Activated CD8-positive, alpha-beta T cell treated with anti-CD3 and anti-CD28 coated beads, Interleukin-2, amount 10 ng/mL, durations not matched to agents 7 days and 5 days (primary cell): ENCODE data around the gene NRP1. TPM values are rescaled to one million over a fixed set of nuclear protein-coding genes. Genes with fewer than 3 reads are reported as not detected.

Source experiments
- ATAC-seq: fragments of 150-1000 bp; cut with Tn5 transposase; one replicate; pipeline ENCODE4 v1.10.0; 2021; ENCODE audit warnings: moderate library complexity
- CTCF ChIA-PET: fragments of 350-600 bp; sonication (Branson Sonifier 250); formaldehyde crosslinking; loops from one replicate; lab custom pipeline; 2021; ENCODE audit warnings: antibody characterized with exemption; lab: Charles Lee
- POLR2A ChIA-PET: fragments of 350-600 bp; sonication (Branson Sonifier 250); formaldehyde crosslinking; loops from one replicate; lab custom pipeline; 2021; ENCODE audit warnings: antibody characterized with exemption; lab: Charles Lee
- DNase-seq: peaks from one replicate; pipeline ENCODE4 v3.0.0-alpha.2; 2020
- H3K27ac Mint-ChIP-seq: one replicate; pipeline ENCODE4 v1.8.0; 2021; ENCODE audit warnings: mild to moderate bottlenecking, mixed read lengths
- H3K27me3 Mint-ChIP-seq: one replicate; pipeline ENCODE4 v1.8.0; 2021; ENCODE audit warnings: low read depth, mixed read lengths
- H3K36me3 Mint-ChIP-seq: one replicate; pipeline ENCODE4 v1.8.0; 2021; ENCODE audit warnings: low read depth, mixed read lengths
- H3K4me1 Mint-ChIP-seq: one replicate; pipeline ENCODE4 v1.8.0; 2021; ENCODE audit warnings: low read depth, mixed read lengths
- H3K4me3 Mint-ChIP-seq: one replicate; pipeline ENCODE4 v1.8.0; 2021; ENCODE audit warnings: mild to moderate bottlenecking, mixed read lengths
- H3K9me3 Mint-ChIP-seq: one replicate; pipeline ENCODE4 v1.8.0; 2022; ENCODE audit warnings: mixed read lengths; ENCODE audit not compliant: insufficient read depth
- total RNA-seq, 2 experiments: library from RNA; stranded (reverse); gene quantifications; one replicate each; pipeline ENCODE4 v1.2.3, GENCODE V29; 2021

NRP1 gene
- total RNA-seq, 2 experiments from 2014 or later = 0.11 to 0.23 TPM

DNA sequence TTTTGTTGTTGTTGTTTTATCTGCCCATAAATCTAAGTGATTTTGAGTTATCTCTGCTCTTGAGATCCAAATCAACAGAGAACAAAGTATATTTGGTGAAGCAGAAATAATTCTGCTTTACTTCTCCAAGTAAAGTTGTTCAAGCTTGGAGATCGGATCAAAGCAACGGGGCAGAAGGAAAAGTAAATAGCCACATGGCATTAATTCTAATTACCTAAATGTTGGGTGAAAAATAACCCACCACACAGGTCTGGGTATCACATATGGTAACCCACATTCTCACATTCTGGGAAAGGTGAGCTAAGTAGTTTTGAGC, 3.1 kb downstream of the NRP1 start:
- peaks cover 20% of the 10 kb centered on the region for H3K4me1 Mint-ChIP-seq
- no peaks in the 10 kb centered on the region for H3K36me3 Mint-ChIP-seq
- no peak overlapping the region for H3K27ac Mint-ChIP-seq
- DNase-seq (no peak), ATAC-seq (no peak)
- H3K27me3 Mint-ChIP-seq = peaks cover 66% of the 10 kb centered on the region
- no peak overlapping the region for H3K4me3 Mint-ChIP-seq
- POLR2A ChIA-PET = no interaction called here
- CTCF ChIA-PET = interaction anchor here (0.8 to 3.3 kb wide), 7 partner anchors 9 to 1306 kb away, joined by 3 to 27 read pairs (median 5); no protein-coding TSS in a partner anchor
- no peaks in the 10 kb centered on the region for H3K9me3 Mint-ChIP-seq

DNA sequence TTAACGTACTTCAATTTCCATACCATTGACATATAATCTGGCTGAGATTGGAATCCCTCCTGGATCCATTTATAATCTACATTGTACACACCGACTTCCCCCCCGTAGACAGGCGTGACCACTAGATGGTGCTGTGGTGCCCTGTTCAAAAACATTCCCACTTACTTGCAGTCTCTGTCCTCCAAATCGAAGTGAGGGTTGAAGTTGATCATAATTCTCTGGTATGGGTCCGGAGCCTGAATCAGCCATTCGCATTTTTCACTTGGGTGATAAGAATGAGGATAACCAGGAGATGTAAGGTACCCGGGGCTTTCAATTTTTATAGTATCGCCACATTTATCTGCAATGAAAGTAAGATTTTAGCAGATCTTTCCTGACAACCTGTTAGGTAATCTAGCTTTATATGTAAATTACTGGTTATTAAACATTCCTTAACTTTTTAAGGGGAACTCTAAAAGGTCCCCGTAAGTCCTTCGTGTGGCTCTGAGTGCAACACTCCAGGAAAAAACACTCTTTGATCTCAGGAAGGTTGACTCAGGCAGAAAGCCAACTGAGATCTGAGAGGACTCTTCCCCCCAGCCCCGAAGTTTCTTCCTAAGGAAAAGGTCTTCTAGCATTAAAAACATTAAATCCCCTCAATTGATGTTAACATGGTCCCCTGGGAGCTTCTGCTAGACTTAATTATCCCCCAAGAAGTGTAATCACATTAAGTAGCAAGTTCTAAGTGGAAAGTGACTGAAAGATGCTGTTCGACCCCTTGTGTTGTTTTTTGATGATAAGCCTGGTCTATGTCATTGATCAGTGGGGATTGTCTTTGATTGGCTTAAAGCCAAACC, 3.7 kb downstream of the NRP1 start:
- H3K4me3 Mint-ChIP-seq = no peak overlapping the region
- CTCF ChIA-PET = interaction anchor here (0.8 to 3.3 kb wide), 8 partner anchors 9 to 1307 kb away, joined by 3 to 27 read pairs (median 4); no protein-coding TSS in a partner anchor
- no peak overlapping the region for H3K27ac Mint-ChIP-seq
- ATAC-seq (peak; percentile 59), DNase-seq (peak; percentile 82)
- POLR2A ChIA-PET = no interaction called here
- no peaks in the 10 kb centered on the region for H3K9me3 Mint-ChIP-seq
- H3K36me3 Mint-ChIP-seq = no peaks in the 10 kb centered on the region
- peaks cover 20% of the 10 kb centered on the region for H3K4me1 Mint-ChIP-seq
- H3K27me3 Mint-ChIP-seq = peaks cover 61% of the 10 kb centered on the region

- ChIA-PET POLR2A (no interaction called here), CTCF (no interaction called here)
- H3K4me1 Mint-ChIP-seq = peaks cover 20% of the 10 kb centered on the region
- H3K27me3 Mint-ChIP-seq = peaks cover 57% of the 10 kb centered on the region
- H3K9me3 Mint-ChIP-seq = no peaks in the 10 kb centered on the region
- no peak for DNase-seq
- ATAC-seq = no peak
- H3K4me3 Mint-ChIP-seq = no peak overlapping the region
- H3K27ac Mint-ChIP-seq = no peak overlapping the region
- no peaks in the 10 kb centered on the region for H3K36me3 Mint-ChIP-seq
These were observed 5.3 kb downstream of the NRP1 start for GRCh38 chr10:33329178-33329577.

DNA sequence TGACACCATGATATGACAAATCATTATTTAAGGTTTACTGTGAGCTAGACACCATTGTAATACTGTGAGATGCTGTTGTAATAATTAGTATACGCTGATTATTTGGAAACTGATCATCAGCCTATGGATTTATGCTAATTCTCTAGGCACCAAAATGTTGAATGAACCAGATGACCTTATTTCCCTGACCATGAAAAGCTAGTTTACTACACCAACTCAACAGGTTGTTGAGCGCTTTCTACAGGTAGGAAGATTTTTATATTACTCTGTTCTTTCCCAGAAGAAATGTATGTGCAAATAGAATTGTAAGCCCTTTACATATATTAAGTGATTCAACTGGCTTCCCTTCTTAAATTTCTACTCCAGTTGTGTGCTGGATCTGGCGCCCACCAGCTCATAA, 6.2 kb downstream of the NRP1 start:
- H3K36me3 Mint-ChIP-seq = no peaks in the 10 kb centered on the region

GRCh38 chr10:33327751-33328150, 6.7 kb downstream of the NRP1 start:
- peaks cover 11% of the 10 kb centered on the region for H3K4me1 Mint-ChIP-seq
- no peak overlapping the region for H3K27ac Mint-ChIP-seq
- POLR2A ChIA-PET = no interaction called here
- H3K9me3 Mint-ChIP-seq = no peaks in the 10 kb centered on the region
- no peaks in the 10 kb centered on the region for H3K36me3 Mint-ChIP-seq
- no peak overlapping the region for H3K4me3 Mint-ChIP-seq
- ATAC-seq (no peak), DNase-seq (no peak)
- H3K27me3 Mint-ChIP-seq = peaks cover 46% of the 10 kb centered on the region
- CTCF ChIA-PET = interaction anchor here (1.0 to 1.7 kb wide), 2 partner anchors 135 to 1311 kb away, joined by 5 read pairs; no protein-coding TSS in a partner anchor

More for the DNA sequence above, 6.2 kb downstream of the NRP1 start:
- ChIA-PET CTCF (interaction anchor here (1.0 to 1.7 kb wide), 2 partner anchors 135 to 1310 kb away, joined by 5 read pairs; no protein-coding TSS in a partner anchor), POLR2A (no interaction called here)
- ATAC-seq (no peak), DNase-seq (no peak)
- Mint-ChIP-seq H3K4me3 (no peak overlapping the region), H3K4me1 (peaks cover 12% of the 10 kb centered on the region), H3K9me3 (no peaks in the 10 kb centered on the region), H3K27me3 (peaks cover 51% of the 10 kb centered on the region), H3K27ac (no peak overlapping the region)

- ATAC-seq = no peak
- Mint-ChIP-seq H3K27me3 (peaks cover 38% of the 10 kb centered on the region), H3K27ac (no peak overlapping the region), H3K36me3 (no peaks in the 10 kb centered on the region), H3K9me3 (no peaks in the 10 kb centered on the region), H3K4me1 (peaks cover 11% of the 10 kb centered on the region), H3K4me3 (no peak overlapping the region)
- ChIA-PET CTCF (no interaction called here), POLR2A (no interaction called here)
- DNase-seq = no peak
These were observed 7.5 kb downstream of the NRP1 start for GRCh38 chr10:33326933-33327332.

DNA sequence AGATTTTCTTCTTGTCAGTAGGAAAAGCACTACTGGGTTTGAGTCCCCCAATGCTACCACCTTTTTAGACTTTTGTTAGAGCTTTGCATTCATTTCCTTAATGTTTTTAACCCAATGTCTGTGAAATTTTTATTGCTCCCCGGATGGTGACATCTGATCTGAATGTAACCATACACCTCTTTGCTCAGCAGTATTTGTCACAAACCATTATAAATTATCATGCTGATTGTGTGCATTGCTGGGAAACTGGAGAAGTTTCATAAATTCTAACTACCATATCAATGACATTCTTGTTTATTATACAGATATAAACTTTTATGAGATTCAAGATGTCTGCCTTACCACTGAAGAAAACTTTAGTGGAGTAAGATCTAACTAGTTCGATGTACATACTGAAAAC, 8.5 kb downstream of the NRP1 start:
- H3K9me3 Mint-ChIP-seq = no peaks in the 10 kb centered on the region
- peaks cover 31% of the 10 kb centered on the region for H3K27me3 Mint-ChIP-seq
- H3K4me3 Mint-ChIP-seq = no peak overlapping the region
- peaks cover 6% of the 10 kb centered on the region for H3K4me1 Mint-ChIP-seq
- ATAC-seq (no peak), DNase-seq (no peak)
- no peak overlapping the region for H3K27ac Mint-ChIP-seq
- POLR2A ChIA-PET = no interaction called here
- CTCF ChIA-PET = no interaction called here
- no peaks in the 10 kb centered on the region for H3K36me3 Mint-ChIP-seq

DNA sequence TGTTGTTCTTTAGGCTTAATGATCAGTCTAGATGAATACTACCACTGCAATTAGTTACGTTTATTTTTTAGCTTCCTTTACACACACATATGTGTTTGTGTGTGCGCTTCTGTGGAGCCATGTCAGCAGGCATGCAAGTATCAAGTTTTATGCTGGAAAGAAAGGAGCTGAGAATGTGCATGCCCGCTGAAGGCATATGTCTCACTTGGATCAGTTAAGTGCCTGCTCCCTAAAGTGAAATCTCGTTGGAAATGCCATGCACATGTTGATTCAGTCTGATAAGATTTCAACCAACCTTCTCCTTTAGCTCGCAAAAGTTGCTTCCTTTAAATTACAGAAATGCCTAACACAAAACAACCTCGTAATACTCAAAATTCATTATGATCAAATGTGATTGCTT, 10.7 kb downstream of the NRP1 start:
- ATAC-seq = no peak
- Mint-ChIP-seq H3K9me3 (no peaks in the 10 kb centered on the region), H3K4me3 (no peak overlapping the region), H3K36me3 (no peaks in the 10 kb centered on the region), H3K4me1 (no peaks in the 10 kb centered on the region), H3K27ac (no peak overlapping the region), H3K27me3 (peaks cover 18% of the 10 kb centered on the region)
- ChIA-PET POLR2A (no interaction called here), CTCF (interaction anchor here (0.6 kb wide), 1 partner anchor 10 kb away, joined by 3 read pairs; no protein-coding TSS in a partner anchor)
- DNase-seq = no peak

GRCh38 chr10:33321516-33321915, 13.0 kb downstream of the NRP1 start:
- no peak for ATAC-seq
- H3K4me3 Mint-ChIP-seq = no peak overlapping the region
- ChIA-PET CTCF (interaction anchor here (2.6 kb wide), 1 partner anchor 10 kb away, joined by 11 read pairs; no protein-coding TSS in a partner anchor), POLR2A (no interaction called here)
- DNase-seq = no peak
- H3K36me3 Mint-ChIP-seq = no peaks in the 10 kb centered on the region
- no peaks in the 10 kb centered on the region for H3K9me3 Mint-ChIP-seq
- H3K27ac Mint-ChIP-seq = no peak overlapping the region
- H3K27me3 Mint-ChIP-seq = peaks cover 7% of the 10 kb centered on the region
- H3K4me1 Mint-ChIP-seq = no peaks in the 10 kb centered on the region

DNA sequence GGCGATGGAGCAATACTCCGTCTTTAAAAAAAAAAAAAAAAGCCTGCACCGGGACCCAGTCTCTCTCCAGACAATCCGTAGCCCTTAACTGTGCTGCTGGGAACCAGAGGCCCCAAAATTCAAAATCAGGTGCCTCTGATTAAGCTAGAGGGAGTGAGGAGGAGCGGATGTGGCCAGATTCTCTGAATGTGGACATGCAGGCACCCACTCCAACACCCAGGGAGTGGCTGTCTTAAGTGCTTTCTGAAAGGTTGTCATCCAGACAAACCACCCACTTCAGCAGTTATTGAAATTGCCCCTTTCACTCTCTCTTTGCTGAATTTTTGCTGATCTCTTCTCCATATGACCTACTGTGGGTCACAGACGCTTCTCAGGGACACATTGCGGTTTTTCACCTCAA, 14.2 kb downstream of the NRP1 start:
- ChIA-PET POLR2A (no interaction called here), CTCF (no interaction called here)
- H3K27me3 Mint-ChIP-seq = peaks cover 2% of the 10 kb centered on the region
- H3K36me3 Mint-ChIP-seq = no peaks in the 10 kb centered on the region
- H3K4me3 Mint-ChIP-seq = no peak overlapping the region
- DNase-seq (no peak), ATAC-seq (no peak)
- H3K9me3 Mint-ChIP-seq = no peaks in the 10 kb centered on the region
- H3K27ac Mint-ChIP-seq = no peak overlapping the region
- H3K4me1 Mint-ChIP-seq = no peaks in the 10 kb centered on the region

- no peak for DNase-seq
- no peak overlapping the region for H3K4me3 Mint-ChIP-seq
These were observed 18.6 kb downstream of the NRP1 start for GRCh38 chr10:33315891-33316290.

DNA sequence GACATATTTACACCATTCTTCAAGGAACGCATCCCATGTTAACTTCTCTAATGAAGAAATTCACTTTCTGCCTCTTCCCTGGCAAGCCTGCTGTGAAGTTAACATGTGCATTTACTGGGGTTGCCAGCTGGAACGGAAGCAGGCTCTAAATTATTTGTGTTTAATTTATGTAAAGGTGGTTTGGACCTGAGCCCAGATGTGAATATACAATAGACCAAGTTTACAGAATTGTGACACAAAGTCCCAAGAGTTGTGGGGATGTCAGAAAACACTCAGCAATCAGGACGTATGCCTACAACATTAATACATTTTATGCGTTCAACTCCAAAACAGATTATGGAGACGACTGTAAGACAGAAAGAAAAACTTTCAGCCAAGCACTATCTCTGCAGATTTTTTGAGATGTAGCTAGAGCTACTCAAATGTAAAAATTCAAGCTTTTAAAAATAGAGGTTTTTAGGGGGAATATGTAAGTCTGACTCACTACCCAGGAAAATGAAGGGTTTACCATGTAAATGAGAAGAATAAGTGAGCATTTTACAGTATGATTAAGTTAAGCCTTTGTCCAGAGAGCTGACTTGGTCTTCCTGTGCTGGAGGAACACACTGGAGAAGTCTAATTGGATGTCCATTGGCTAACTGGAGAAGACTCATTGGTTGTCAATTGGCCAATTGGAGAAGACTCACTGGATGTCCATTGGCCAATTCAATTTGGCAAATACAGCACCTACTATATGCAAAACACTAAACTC, 19.5 kb downstream of the NRP1 start:
- no peak for ATAC-seq
- H3K36me3 Mint-ChIP-seq = no peaks in the 10 kb centered on the region
- no peak for DNase-seq
- no peak overlapping the region for H3K4me3 Mint-ChIP-seq
- peaks cover 3% of the 10 kb centered on the region for H3K27me3 Mint-ChIP-seq
- POLR2A ChIA-PET = no interaction called here
- CTCF ChIA-PET = no interaction called here
- H3K4me1 Mint-ChIP-seq = no peaks in the 10 kb centered on the region
- H3K27ac Mint-ChIP-seq = no peak overlapping the region
- H3K9me3 Mint-ChIP-seq = no peaks in the 10 kb centered on the region

More at GRCh38 chr10:33315891-33316290, 18.6 kb downstream of the NRP1 start:
- H3K4me1 Mint-ChIP-seq = no peaks in the 10 kb centered on the region
- no peak for ATAC-seq
- H3K27ac Mint-ChIP-seq = no peak overlapping the region
- POLR2A ChIA-PET = no interaction called here
- no peaks in the 10 kb centered on the region for H3K9me3 Mint-ChIP-seq
- H3K36me3 Mint-ChIP-seq = no peaks in the 10 kb centered on the region
- peaks cover 3% of the 10 kb centered on the region for H3K27me3 Mint-ChIP-seq
- CTCF ChIA-PET = interaction anchor here (1.0 kb wide), 1 partner anchor 15 kb away, joined by 3 read pairs; no protein-coding TSS in a partner anchor
